B cell (primary cell): ENCODE results near the gene DCLK1.

Experiments used
- CTCF ChIP-seq: fragments of 200-600 bp; IDR thresholded peaks from one replicate; pipeline ENCODE4 v1.8.0; 2022; ENCODE audit warnings: antibody characterized with exemption, mild to moderate bottlenecking
- EZH2 ChIP-seq: IDR thresholded peaks from 2 replicates; pipeline ENCODE4 v1.6.1; 2012; ENCODE audit warnings: borderline replicate concordance, low read depth, mild to moderate bottlenecking, moderate library complexity, low read length; ENCODE audit not compliant: insufficient read depth, poor library complexity, severe bottlenecking

DNA sequence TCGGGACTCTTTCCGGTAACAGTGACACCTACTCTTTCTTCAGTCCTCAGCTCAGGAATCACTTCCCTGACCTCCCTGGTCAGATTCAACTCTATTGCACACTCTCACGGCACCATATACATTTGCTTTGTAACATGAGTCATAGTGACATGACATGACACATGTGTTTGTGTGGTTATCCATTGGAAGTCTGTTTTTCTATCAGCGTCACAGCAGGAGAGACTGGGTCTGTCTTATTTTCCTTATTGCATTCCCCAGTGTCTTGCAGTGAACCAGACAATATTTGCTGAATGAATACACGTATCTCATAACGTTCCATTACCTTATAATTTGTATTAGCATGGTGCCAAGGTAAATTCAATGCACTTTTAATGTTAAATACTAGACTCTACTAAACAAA lies 102.0 kb downstream of the DCLK1 start:
- no peak for TF ChIP-seq CTCF
- TF ChIP-seq EZH2: no peak
